MCF 10A (cell line): ENCODE measurements around the gene PODNL1. TPM values are rescaled to one million over a fixed set of nuclear protein-coding genes. Genes with fewer than 3 reads are reported as not detected.

Experiments used
- BruUV-seq: library from RNA; stranded (reverse); fragments of 400-500 nt; replicated peaks from 2 replicates; lab custom pipeline; 2021; lab: Mats Ljungman, UMichigan
- CTCF ChIA-PET: fragments of 300-600 bp; sonication (Branson Sonifier 250); formaldehyde crosslinking; extraction: SDS; loops from one replicate; lab custom pipeline; 2021; ENCODE audit warnings: antibody characterized with exemption, inconsistent platforms; lab: Yijun Ruan, JAX
- POLR2A ChIA-PET: fragments of 300-600, 350-650 bp; sonication (Branson Sonifier 250); formaldehyde crosslinking; extraction: SDS; loops from one replicate; lab custom pipeline; 2020; ENCODE audit warnings: antibody characterized with exemption, inconsistent platforms; lab: Yijun Ruan, JAX
- DNase-seq: peaks from one replicate; pipeline ENCODE4 v3.0.0-alpha.2; 2018; ENCODE audit not compliant: unreplicated experiment
- H3K27ac Mint-ChIP-seq: one replicate; pipeline ENCODE4 v1.8.0; 2022; ENCODE audit warnings: mild to moderate bottlenecking, low read depth, mixed read lengths; ENCODE audit not compliant: unreplicated experiment
- H3K27me3 Mint-ChIP-seq: one replicate; pipeline ENCODE4 v1.8.0; 2022; ENCODE audit warnings: mixed read lengths; ENCODE audit not compliant: insufficient read depth, unreplicated experiment
- H3K36me3 Mint-ChIP-seq: one replicate; pipeline ENCODE4 v1.8.0; 2022; ENCODE audit warnings: mild to moderate bottlenecking, moderate library complexity, mixed read lengths; ENCODE audit not compliant: insufficient read depth, unreplicated experiment
- H3K4me1 Mint-ChIP-seq: one replicate; pipeline ENCODE4 v1.8.0; 2022; ENCODE audit warnings: mixed read lengths; ENCODE audit not compliant: insufficient read depth, unreplicated experiment
- H3K4me3 Mint-ChIP-seq: one replicate; pipeline ENCODE4 v1.8.0; 2022; ENCODE audit warnings: mild to moderate bottlenecking, moderate library complexity, mixed read lengths; ENCODE audit not compliant: unreplicated experiment
- H3K9me3 Mint-ChIP-seq: one replicate; pipeline ENCODE4 v1.8.0; 2022; ENCODE audit warnings: mixed read lengths; ENCODE audit not compliant: unreplicated experiment
- intact Hi-C: fragments of 100-400 bp; cut with micrococcal nuclease; formaldehyde crosslinking; loops from 2 replicates; pipeline ENCODE4 v1.14.1; 2022
- total RNA-seq: library from RNA; stranded (reverse); gene quantifications from 2 replicates; pipeline ENCODE4 v1.2.3, GENCODE V29; 2022
- TF ChIP-seq, protein P1 (sequence below): fragments of 200-600 bp; IDR thresholded peaks from one replicate; pipeline ENCODE4 v1.8.0; 2022; ENCODE audit warnings: antibody characterized with exemption, mild to moderate bottlenecking; ENCODE audit not compliant: unreplicated experiment

The PODNL1 gene
- total RNA-seq, 1 experiment from 2014 or later: 0.51 TPM

DNA sequence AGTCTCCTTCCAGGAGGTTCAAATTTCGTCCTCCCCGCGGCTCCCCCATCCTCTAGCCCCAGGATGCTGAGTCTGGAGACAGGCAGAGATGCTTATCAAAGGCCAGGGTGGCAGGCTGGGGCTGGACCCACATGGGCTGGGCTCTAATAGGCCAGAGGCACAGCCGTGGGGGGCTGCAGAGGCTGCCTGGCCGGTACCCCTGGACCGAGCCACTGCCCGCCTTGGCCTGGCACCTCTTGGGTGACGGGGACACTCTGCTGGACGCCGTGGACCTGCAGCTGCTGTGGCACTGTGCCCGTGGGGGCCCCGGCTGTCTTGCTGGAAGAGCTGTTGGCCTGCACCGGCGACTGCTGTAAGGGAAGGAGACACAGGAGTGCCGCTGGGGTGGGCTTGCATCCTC, 42.1 kb upstream of the PODNL1 start:
- H3K9me3 Mint-ChIP-seq: no peaks in the 10 kb centered on the region
- intact Hi-C loops: no loop called here
- TF ChIP-seq, protein P1, sequence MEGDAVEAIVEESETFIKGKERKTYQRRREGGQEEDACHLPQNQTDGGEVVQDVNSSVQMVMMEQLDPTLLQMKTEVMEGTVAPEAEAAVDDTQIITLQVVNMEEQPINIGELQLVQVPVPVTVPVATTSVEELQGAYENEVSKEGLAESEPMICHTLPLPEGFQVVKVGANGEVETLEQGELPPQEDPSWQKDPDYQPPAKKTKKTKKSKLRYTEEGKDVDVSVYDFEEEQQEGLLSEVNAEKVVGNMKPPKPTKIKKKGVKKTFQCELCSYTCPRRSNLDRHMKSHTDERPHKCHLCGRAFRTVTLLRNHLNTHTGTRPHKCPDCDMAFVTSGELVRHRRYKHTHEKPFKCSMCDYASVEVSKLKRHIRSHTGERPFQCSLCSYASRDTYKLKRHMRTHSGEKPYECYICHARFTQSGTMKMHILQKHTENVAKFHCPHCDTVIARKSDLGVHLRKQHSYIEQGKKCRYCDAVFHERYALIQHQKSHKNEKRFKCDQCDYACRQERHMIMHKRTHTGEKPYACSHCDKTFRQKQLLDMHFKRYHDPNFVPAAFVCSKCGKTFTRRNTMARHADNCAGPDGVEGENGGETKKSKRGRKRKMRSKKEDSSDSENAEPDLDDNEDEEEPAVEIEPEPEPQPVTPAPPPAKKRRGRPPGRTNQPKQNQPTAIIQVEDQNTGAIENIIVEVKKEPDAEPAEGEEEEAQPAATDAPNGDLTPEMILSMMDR: no peak
- no peaks in the 10 kb centered on the region for H3K27me3 Mint-ChIP-seq
- H3K4me1 Mint-ChIP-seq: no peaks in the 10 kb centered on the region
- H3K27ac Mint-ChIP-seq: no peak overlapping the region
- DNase-seq: no peak
- H3K4me3 Mint-ChIP-seq: no peak overlapping the region
- no TSS peak for BruUV-seq
- ChIA-PET CTCF (interaction anchor here (0.6 kb wide), 2 partner anchors 13 to 101 kb away, joined by 3 to 4 read pairs; no protein-coding TSS in a partner anchor), POLR2A (no interaction called here)
- H3K36me3 Mint-ChIP-seq: peaks cover 23% of the 10 kb centered on the region

DNA sequence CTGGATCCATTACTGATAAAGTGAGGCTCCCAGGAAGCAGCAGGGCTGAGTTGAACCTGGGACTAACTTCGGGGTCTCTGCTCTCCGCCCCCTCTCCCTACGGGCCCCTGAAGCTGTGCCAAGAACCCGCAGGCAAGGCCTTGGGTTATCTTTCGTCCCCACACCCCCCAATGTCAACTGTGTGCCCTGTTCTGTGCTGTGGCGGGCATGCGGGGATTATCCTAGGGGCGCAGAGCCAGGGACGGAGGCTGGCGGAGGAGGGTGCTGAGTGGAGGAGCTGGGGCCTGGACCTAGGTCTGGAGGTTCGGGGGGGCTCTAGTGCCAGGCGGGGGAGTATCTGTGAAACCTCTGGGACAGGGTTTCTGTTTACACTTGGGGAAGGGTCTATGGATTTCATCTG, 41.5 kb upstream of the PODNL1 start:
- DNase-seq: no peak
- POLR2A ChIA-PET: no interaction called here
- no peaks in the 10 kb centered on the region for H3K4me1 Mint-ChIP-seq
- CTCF ChIA-PET: interaction anchor here (0.6 kb wide), 1 partner anchor 20 kb away, joined by 5 read pairs; no protein-coding TSS in a partner anchor
- BruUV-seq: no TSS peak
- no peaks in the 10 kb centered on the region for H3K27me3 Mint-ChIP-seq
- TF ChIP-seq, protein P1: no peak
- H3K9me3 Mint-ChIP-seq: no peaks in the 10 kb centered on the region
- peaks cover 27% of the 10 kb centered on the region for H3K36me3 Mint-ChIP-seq
- no peak overlapping the region for H3K27ac Mint-ChIP-seq
- intact Hi-C loops: no loop called here
- H3K4me3 Mint-ChIP-seq: no peak overlapping the region

- intact Hi-C loops: no loop called here
- Mint-ChIP-seq H3K9me3 (no peaks in the 10 kb centered on the region), H3K27ac (no peak overlapping the region), H3K4me3 (no peak overlapping the region), H3K4me1 (peaks cover under 1% of the 10 kb centered on the region), H3K27me3 (no peaks in the 10 kb centered on the region), H3K36me3 (peaks cover 31% of the 10 kb centered on the region)
- ChIA-PET CTCF (interaction anchor here (0.6 kb wide), 1 partner anchor 19 kb away, joined by 5 read pairs; no protein-coding TSS in a partner anchor), POLR2A (no interaction called here)
- no TSS peak for BruUV-seq
- no peak for DNase-seq
- TF ChIP-seq, protein P1: no peak
These were observed 41.0 kb upstream of the PODNL1 start for GRCh38 chr19:13979244-13979615.

DNA sequence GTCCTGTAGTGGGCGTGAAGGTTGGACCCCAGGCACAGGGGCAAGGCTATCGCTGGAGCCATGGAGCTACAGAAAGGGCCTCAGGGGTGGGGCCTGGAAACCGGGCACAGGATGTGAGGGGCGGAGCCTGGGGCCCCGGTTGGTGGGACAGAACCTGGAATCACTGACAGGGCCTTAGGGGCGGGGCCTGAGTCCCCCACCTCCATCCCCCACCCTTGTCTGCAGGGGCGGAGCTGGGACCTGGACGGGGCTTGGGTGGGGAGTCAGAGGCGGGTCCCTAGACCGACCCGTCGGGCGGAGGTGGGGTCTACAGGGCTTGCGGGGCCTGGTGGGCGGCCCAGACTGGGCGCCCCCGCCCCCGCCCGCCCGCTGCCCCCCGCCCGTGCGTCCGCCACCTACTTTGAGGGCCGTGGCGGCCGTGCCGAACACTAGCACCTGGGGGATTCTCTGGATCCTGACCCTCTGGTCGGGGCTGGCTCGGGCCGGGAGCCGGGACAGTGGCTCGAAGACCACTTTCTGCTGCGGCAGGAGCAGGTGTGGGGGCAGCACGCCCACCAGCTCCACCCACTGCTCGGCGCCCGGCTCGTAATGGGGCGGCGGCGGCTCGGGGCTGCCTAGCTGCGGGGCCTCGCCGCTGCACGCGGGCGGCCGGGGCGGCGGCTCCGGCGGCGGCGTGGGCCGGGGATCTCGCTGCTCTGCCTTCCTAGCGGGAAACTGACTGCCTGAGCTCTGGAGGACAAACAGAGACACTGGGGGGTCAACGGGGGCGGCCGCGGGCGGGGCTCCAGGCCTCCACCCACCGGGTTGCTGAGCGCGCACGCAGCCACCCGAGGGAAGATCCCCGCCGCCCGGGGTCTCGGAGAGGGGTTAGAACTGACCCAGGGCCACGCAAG, 40.4 kb upstream of the PODNL1 start:
- H3K4me1 Mint-ChIP-seq: peaks cover 5% of the 10 kb centered on the region
- intact Hi-C loops: no loop called here
- no peaks in the 10 kb centered on the region for H3K9me3 Mint-ChIP-seq
- H3K27me3 Mint-ChIP-seq: no peaks in the 10 kb centered on the region
- CTCF ChIA-PET: interaction anchor here (0.5 to 0.9 kb wide), 6 partner anchors 19 to 747 kb away, joined by 3 to 4 read pairs (median 3); no protein-coding TSS in a partner anchor
- no peak overlapping the region for H3K4me3 Mint-ChIP-seq
- no TSS peak for BruUV-seq
- H3K36me3 Mint-ChIP-seq: peaks cover 38% of the 10 kb centered on the region
- TF ChIP-seq, protein P1: no peak
- no peak for DNase-seq
- no peak overlapping the region for H3K27ac Mint-ChIP-seq
- POLR2A ChIA-PET: no interaction called here
